Motor neuron (in vitro differentiated cells): ENCODE data around the gene TNFRSF1B. TPM values are rescaled to one million over a fixed set of nuclear protein-coding genes. Genes with fewer than 3 reads are reported as not detected.

Source experiments
- ATAC-seq, 8 experiments: fragments of 200-7000 bp; cut with Tn5 transposase; replicated peaks in 6 of 8; 2 replicates each; pipeline ENCODE4 v1.8.0; 2021; ENCODE audit warnings: mild to moderate bottlenecking in 8 of 8, moderate library complexity in 8 of 8
- H3K27ac ChIP-seq, 2 donors: fragments of 250-450 bp; sonication (Bioruptor Pico); 2 replicates each; pipeline ENCODE4 v1.9.0; 2021; ENCODE audit warnings: antibody characterized with exemption in 2 of 2, mild to moderate bottlenecking in 2 of 2, moderate library complexity in 1 of 2
- H3K4me1 ChIP-seq, 2 donors: fragments of 250-450 bp; sonication (Bioruptor Pico); replicated peaks in 1 of 2; 2 replicates each; pipeline ENCODE4 v1.6.1; 2021; ENCODE audit warnings: antibody characterized with exemption in 2 of 2, mild to moderate bottlenecking in 2 of 2, moderate library complexity in 1 of 2
- H3K4me3 ChIP-seq, 5 donors: fragments of 250-450 bp; sonication (Bioruptor Pico); 2 replicates each; pipeline ENCODE4 v1.9.0; 2021; ENCODE audit warnings: antibody characterized with exemption in 5 of 5, mild to moderate bottlenecking in 5 of 5, moderate library complexity in 4 of 5
- WGBS, 10 experiments: fragments of 450-650 bp; shearing (Covaris generic); methylation state at CpG; one replicate each; pipeline ENCODE4 v1.0.0; 2022; 5-methylcytosine and 5-hydroxymethylcytosine counted together
- in situ Hi-C, 9 experiments: fragments of 400-800 bp; cut with MboI; loops; one replicate each; pipeline ENCODE4 v1.15.0; 2021; ENCODE audit warnings: low sequenced_read_pairs in 9 of 9, low pct_unique_long_range_greater_than_20kb in 2 of 9; ENCODE audit not compliant: unreplicated experiment in 9 of 9
- total RNA-seq, 8 experiments: library from RNA; unstranded; fragments of 300-600 nt; gene quantifications; 2 replicates each; pipeline versions ENCODE4 v1.2.3 to v1.2.4, GENCODE V29; 2022

The TNFRSF1B gene
- total RNA-seq, 8 experiments from 2014 or later = 0.18 to 2.0 (median 1.1) TPM

GRCh38 chr1:12185036-12185917 lies 18.5 kb downstream of the TNFRSF1B start:
- peaks cover 27 to 29% of the 10 kb centered on the region in 2 donors for H3K4me1 ChIP-seq
- in situ Hi-C loops = no loop called here
- ATAC-seq = peak in 2 of 8 experiments; percentile 2 to 39
- H3K4me3 ChIP-seq = no peak overlapping the region
- peak overlapping the region; percentile 5 to 74 for H3K27ac ChIP-seq
- 60 to 90% (median 80%) methylated on average over 1 to 11 of the region's 19 CpGs; no CpG with 5 or more reads in 3 of the 10 experiments for WGBS, 10 experiments

- Histone ChIP-seq H3K4me3 (no peak overlapping the region), H3K27ac (peak overlapping the region in 1 of 2 donors; percentile 74), H3K4me1 (peaks cover 27 to 29% of the 10 kb centered on the region in 2 donors)
- in situ Hi-C loops = no loop called here
- 21 to 100% (median 90%) methylated on average over 1 to 8 of the region's 13 CpGs; no CpG with 5 or more reads in 3 of the 10 experiments for WGBS, 10 experiments
- peak in 3 of 8 experiments; percentile 5 to 65 (median 47) for ATAC-seq
Measured at GRCh38 chr1:12185918-12186678, 19.3 kb downstream of the TNFRSF1B start.

GRCh38 chr1:12186679-12186985 lies 19.8 kb downstream of the TNFRSF1B start:
- no peak for ATAC-seq
- Histone ChIP-seq H3K27ac (no peak overlapping the region), H3K4me3 (no peak overlapping the region), H3K4me1 (peaks cover 27 to 29% of the 10 kb centered on the region in 2 donors)
- 83 to 100% (median 95%) methylated on average over 1 to 3 of the region's 4 CpGs; no CpG with 5 or more reads in 6 of the 10 experiments for WGBS, 10 experiments
- in situ Hi-C loops = no loop called here

GRCh38 chr1:12188115-12188514 lies 21.3 kb downstream of the TNFRSF1B start:
- H3K27ac ChIP-seq = no peak overlapping the region
- no peak overlapping the region for H3K4me3 ChIP-seq
- peaks cover 27 to 29% of the 10 kb centered on the region in 2 donors for H3K4me1 ChIP-seq
- WGBS, 10 experiments = 0 to 100% (median 37%) methylated on average over 1 to 3 of the region's 3 CpGs; no CpG with 5 or more reads in 4 of the 10 experiments
- no peak for ATAC-seq
- in situ Hi-C loops = no loop called here

- no peak for ATAC-seq
- Histone ChIP-seq H3K27ac (no peak overlapping the region), H3K4me3 (no peak overlapping the region), H3K4me1 (peaks cover 26 to 28% of the 10 kb centered on the region in 2 donors)
- 67 to 100% (median 86%) methylated on average over 1 to 5 of the region's 13 CpGs; no CpG with 5 or more reads in 6 of the 10 experiments for WGBS, 10 experiments
- in situ Hi-C loops = no loop called here
Measured at GRCh38 chr1:12188657-12189327, 22.0 kb downstream of the TNFRSF1B start.

- H3K27ac ChIP-seq = no peak overlapping the region
- in situ Hi-C loops = no loop called here
- H3K4me3 ChIP-seq = no peak overlapping the region
- WGBS, 10 experiments = 38 to 100% (median 63%) methylated on average over 1 to 4 of the region's 5 CpGs; no CpG with 5 or more reads in 3 of the 10 experiments
- ATAC-seq = no peak
- H3K4me1 ChIP-seq = peaks cover 20 to 23% of the 10 kb centered on the region in 2 donors
Measured at GRCh38 chr1:12189328-12189682, 22.5 kb downstream of the TNFRSF1B start.

- peak in 3 of 8 experiments; percentile 15 to 19 (median 15) for ATAC-seq
Measured at GRCh38 chr1:12191242-12192032, 24.6 kb downstream of the TNFRSF1B start.

GRCh38 chr1:12194666-12195216 lies 27.9 kb downstream of the TNFRSF1B start:
- no peak overlapping the region for H3K4me3 ChIP-seq
- H3K27ac ChIP-seq = no peak overlapping the region
- ATAC-seq = no peak
- 40 to 100% (median 94%) methylated on average over 1 to 11 of the region's 14 CpGs; no CpG with 5 or more reads in 2 of the 10 experiments for WGBS, 10 experiments
- H3K4me1 ChIP-seq = peaks cover 7 to 11% of the 10 kb centered on the region in 2 donors
- in situ Hi-C loops = no loop called here

More at GRCh38 chr1:12191242-12192032, 24.6 kb downstream of the TNFRSF1B start:
- 78 to 94% (median 88%) methylated on average over 1 to 18 of the region's 58 CpGs; no CpG with 5 or more reads in 5 of the 10 experiments for WGBS, 10 experiments
- Histone ChIP-seq H3K27ac (no peak overlapping the region), H3K4me3 (no peak overlapping the region), H3K4me1 (peaks cover 0 to 2% of the 10 kb centered on the region in 2 donors)
- in situ Hi-C loops = no loop called here

- WGBS, 10 experiments = 75 to 100% (median 94%) methylated on average over 1 to 3 of the region's 3 CpGs; no CpG with 5 or more reads in 4 of the 10 experiments
- peaks cover 7 to 18% of the 10 kb centered on the region in 2 donors for H3K4me1 ChIP-seq
- in situ Hi-C loops = no loop called here
- no peak for ATAC-seq
- H3K27ac ChIP-seq = no peak overlapping the region
- H3K4me3 ChIP-seq = no peak overlapping the region
Measured at GRCh38 chr1:12195416-12195815, 28.6 kb downstream of the TNFRSF1B start.

GRCh38 chr1:12196641-12197482 lies 30.1 kb downstream of the TNFRSF1B start:
- in situ Hi-C loops = no loop called here
- 67 to 88% (median 76%) methylated on average over 2 to 17 of the region's 20 CpGs; no CpG with 5 or more reads in 1 of the 10 experiments for WGBS, 10 experiments
- no peak overlapping the region for H3K4me3 ChIP-seq
- H3K4me1 ChIP-seq = peaks cover 7 to 20% of the 10 kb centered on the region in 2 donors
- peak in 5 of 8 experiments; percentile 35 to 57 (median 48) for ATAC-seq
- H3K27ac ChIP-seq = no peak overlapping the region

- WGBS, 10 experiments = 20 to 100% (median 87%) methylated on average over 1 to 6 of the region's 7 CpGs; no CpG with 5 or more reads in 4 of the 10 experiments
- ATAC-seq = no peak
- peaks cover 7 to 20% of the 10 kb centered on the region in 2 donors for H3K4me1 ChIP-seq
- in situ Hi-C loops = no loop called here
- H3K27ac ChIP-seq = no peak overlapping the region
- H3K4me3 ChIP-seq = no peak overlapping the region
Measured at GRCh38 chr1:12197483-12197880, 30.7 kb downstream of the TNFRSF1B start.
